ENCODE results near the gene CWC25. TPM values are rescaled to one million over a fixed set of nuclear protein-coding genes. Genes with fewer than 3 reads are reported as not detected.
A peak's percentile ranks its signal among the peaks of the same experiment; 100 is the strongest.

CWC25 gene
- total RNA-seq, 1 experiment from 2014 or later, result 23.9 TPM

- Histone ChIP-seq H4K20me1 (ENCODE audit: insufficient read depth) (no peaks in the 10 kb centered on the region), H3K27me3 (ENCODE audit: insufficient read depth, low read length) (no peaks in the 10 kb centered on the region), H2AFZ (ENCODE audit: low read depth, low read length, poor library complexity, severe bottlenecking) (no peak overlapping the region), H3K4me3 (replicated peaks in 1 of 2; ENCODE audit: low read depth in 1 of 2, low read length in 2 of 2) (peak overlapping the region in 1 of 2 experiments; percentile 83; a peak in 2 of 4 replicates), H3K9me2 (ENCODE audit: insufficient read depth) (no peaks in the 10 kb centered on the region), H3K4me1 (ENCODE audit: control insufficient read depth in 1 of 2, insufficient read depth in 2 of 2, low read length in 2 of 2) (peaks cover 60 to 82% of the 10 kb centered on the region in 2 experiments), H3K79me2 (ENCODE audit: insufficient read depth, low read length) (peaks cover 75% of the 10 kb centered on the region), H3K9ac (ENCODE audit: low read length) (peak overlapping the region; percentile 74), H3K4me2 (ENCODE audit: low read length) (peak overlapping the region; percentile 85), H3K36me3 (ENCODE audit: control insufficient read depth in 1 of 2, insufficient read depth in 2 of 2, low read length in 2 of 2) (0 out of 4 replicates have a peak, but pooled peaks cover 0 to under 1% of the 10 kb centered on the region in 2 experiments), H3K27ac (ENCODE audit: low read depth, low read length) (peak overlapping the region; percentile 97), H3K9me3 (ENCODE audit: control insufficient read depth in 1 of 2, insufficient read depth in 1 of 2, low read depth in 1 of 2, low read length in 2 of 2) (no peaks in the 10 kb centered on the region)
- ChIA-PET RAD21 (ENCODE audit: low non-redundant PET in 1 of 2, low total read pairs in 2 of 2, uncharacterized antibody in 2 of 2, unreplicated experiment in 2 of 2) (interaction anchor here in 1 of 2 experiments (0.5 kb wide), 1 partner anchor 103 kb away, joined by 3 read pairs; no protein-coding TSS in a partner anchor), CTCF (interaction anchor here (1.6 kb wide), 1 partner anchor 292 kb away, joined by 3 read pairs; no protein-coding TSS in a partner anchor), POLR2A (interaction anchor here (2.8 kb wide), 1 partner anchor 19 kb away, joined by 20 read pairs; the partner anchor contains the start of gene RPL23)
- no TSS peak for BruUV-seq (replicated peaks)
- ATAC-seq, result no peak
- TF ChIP-seq EZH2phosphoT487 (IDR thresholded peaks at IDR 0.05; ENCODE audit: borderline replicate concordance), result no peak
- no peak for TF ChIP-seq REST (IDR thresholded peaks at IDR 0.05; ENCODE audit: low read depth)
- TF ChIP-seq, protein P1, sequence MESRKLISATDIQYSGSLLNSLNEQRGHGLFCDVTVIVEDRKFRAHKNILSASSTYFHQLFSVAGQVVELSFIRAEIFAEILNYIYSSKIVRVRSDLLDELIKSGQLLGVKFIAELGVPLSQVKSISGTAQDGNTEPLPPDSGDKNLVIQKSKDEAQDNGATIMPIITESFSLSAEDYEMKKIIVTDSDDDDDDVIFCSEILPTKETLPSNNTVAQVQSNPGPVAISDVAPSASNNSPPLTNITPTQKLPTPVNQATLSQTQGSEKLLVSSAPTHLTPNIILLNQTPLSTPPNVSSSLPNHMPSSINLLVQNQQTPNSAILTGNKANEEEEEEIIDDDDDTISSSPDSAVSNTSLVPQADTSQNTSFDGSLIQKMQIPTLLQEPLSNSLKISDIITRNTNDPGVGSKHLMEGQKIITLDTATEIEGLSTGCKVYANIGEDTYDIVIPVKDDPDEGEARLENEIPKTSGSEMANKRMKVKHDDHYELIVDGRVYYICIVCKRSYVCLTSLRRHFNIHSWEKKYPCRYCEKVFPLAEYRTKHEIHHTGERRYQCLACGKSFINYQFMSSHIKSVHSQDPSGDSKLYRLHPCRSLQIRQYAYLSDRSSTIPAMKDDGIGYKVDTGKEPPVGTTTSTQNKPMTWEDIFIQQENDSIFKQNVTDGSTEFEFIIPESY (IDR thresholded peaks at IDR 0.05; ENCODE audit: extremely low read depth, insufficient replicate concordance, low read length), result no peak
- TF ChIP-seq EGR1 (IDR thresholded peaks at IDR 0.05; ENCODE audit: low read depth), result no peak
- TF ChIP-seq EZH2 (IDR thresholded peaks at IDR 0.05), result no peak
- TF ChIP-seq CEBPB (IDR thresholded peaks at IDR 0.05; ENCODE audit: low read depth), result no peak
- TF ChIP-seq ATF3 (IDR thresholded peaks at IDR 0.05), result no peak
- no peak for TF ChIP-seq SIN3A (IDR thresholded peaks at IDR 0.05; ENCODE audit: low read depth)
- TF ChIP-seq YY1 (IDR thresholded peaks at IDR 0.05; ENCODE audit: extremely low read depth, insufficient replicate concordance, low read depth, low read length), result no peak
- no peak for TF ChIP-seq FOSL1 (IDR thresholded peaks at IDR 0.05; ENCODE audit: low read depth)
- TF ChIP-seq ZFX (IDR thresholded peaks at IDR 0.05), result no peak
- no peak for TF ChIP-seq POLR2A (IDR thresholded peaks at IDR 0.05; ENCODE audit: borderline replicate concordance, extremely low read depth, insufficient read depth, insufficient read length)
- no peak for TF ChIP-seq RAD21 (IDR thresholded peaks at IDR 0.05; ENCODE audit: low read depth)
- TF ChIP-seq TCF7L2 (IDR thresholded peaks at IDR 0.05; ENCODE audit: borderline replicate concordance, extremely low read depth, insufficient read depth, insufficient read length), result no peak
- TF ChIP-seq SP1 (IDR thresholded peaks at IDR 0.05; ENCODE audit: low read depth), result no peak
- TF ChIP-seq, protein P2, sequence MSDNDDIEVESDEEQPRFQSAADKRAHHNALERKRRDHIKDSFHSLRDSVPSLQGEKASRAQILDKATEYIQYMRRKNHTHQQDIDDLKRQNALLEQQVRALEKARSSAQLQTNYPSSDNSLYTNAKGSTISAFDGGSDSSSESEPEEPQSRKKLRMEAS (IDR thresholded peaks at IDR 0.05), result no peak
- no peak for TF ChIP-seq CBX3 (IDR thresholded peaks at IDR 0.05; ENCODE audit: low read depth)
- no peak for TF ChIP-seq POLR2AphosphoS5 (IDR thresholded peaks at IDR 0.05; ENCODE audit: low read depth, low read length)
- TF ChIP-seq ZNF274 (IDR thresholded peaks at IDR 0.05; ENCODE audit: low read depth, low read length), result no peak
- TF ChIP-seq SRF (IDR thresholded peaks at IDR 0.05; ENCODE audit: low read depth), result no peak
- DNase-seq (ENCODE audit: low read depth, low spot score), result no peak
- intact Hi-C loops (cut with micrococcal nuclease), result no loop called here
These were observed 47.7 kb upstream of the CWC25 start for GRCh38 chr17:38872671-38873385.
